HEK293 (cell line): ENCODE results near the gene SNRNP27.

Source experiments
- CTCF ChIA-PET: fragments of 350-600 bp; formaldehyde crosslinking; extraction: SDS; loops from one replicate; lab custom pipeline; 2021; ENCODE audit warnings: antibody characterized with exemption; lab: Yijun Ruan, JAX
- POLR2A ChIA-PET: fragments of 300-600 bp; formaldehyde crosslinking; extraction: SDS; loops from one replicate; lab custom pipeline; 2020; ENCODE audit warnings: antibody characterized with exemption, inconsistent platforms; lab: Yijun Ruan, JAX
- H3K27ac ChIP-seq: fragments of 200-500 bp; sonication (Bioruptor generic); 2 replicates; pipeline ENCODE4 v1.5.1; 2014; ENCODE audit warnings: low read depth, low read length, control low read depth, inconsistent platforms; ENCODE audit errors: extremely low read depth
- H3K36me3 ChIP-seq, 2 experiments: fragments of 200-500 bp in 1 of 2; sonication (Bioruptor generic) in 1 of 2; 1 replicate in 1 of 2; 2 replicates in 1 of 2; pipeline ENCODE4 v1.5.1; 2014 to 2017; ENCODE audit warnings: inconsistent platforms in 2 of 2, low read length in 2 of 2; ENCODE audit not compliant: control insufficient read depth in 2 of 2, insufficient read depth in 1 of 2
- H3K4me1 ChIP-seq: fragments of 200-500 bp; sonication (Bioruptor generic); 2 replicates; pipeline ENCODE4 v1.5.1; 2014; ENCODE audit warnings: mild to moderate bottlenecking, low read length, inconsistent platforms; ENCODE audit not compliant: control insufficient read depth, insufficient read depth
- H3K4me3 ChIP-seq: 2 replicates; pipeline ENCODE4 v1.5.1; 2011; ENCODE audit warnings: low read depth, mild to moderate bottlenecking, control low read depth, low read length, moderate library complexity
- H3K9me3 ChIP-seq: fragments of 200-500 bp; sonication (Bioruptor generic); 2 replicates; pipeline ENCODE4 v1.5.1; 2014; ENCODE audit warnings: low read depth, low read length, inconsistent platforms; ENCODE audit not compliant: control insufficient read depth, insufficient read depth
- GLI2 ChIP-seq: fragments of 450-650 bp; formaldehyde crosslinking; IDR thresholded peaks from 2 replicates; pipeline ENCODE4; 2017; ENCODE audit warnings: missing biosample characterization, missing genetic modification characterization, low read depth, borderline replicate concordance
- SETDB1 ChIP-seq: IDR thresholded peaks from one replicate; pipeline ENCODE4 v1.6.1; 2017; ENCODE audit warnings: mild to moderate bottlenecking, low read length, moderate library complexity, mixed read lengths; ENCODE audit not compliant: insufficient read length
- ZBTB17 ChIP-seq: fragments of 450-650 bp; formaldehyde crosslinking; IDR thresholded peaks from 2 replicates; pipeline ENCODE4 v1.5.1; 2016; ENCODE audit warnings: missing biosample characterization, missing genetic modification characterization
- ZNF133 ChIP-seq: fragments of 450-650 bp; formaldehyde crosslinking; IDR thresholded peaks from 2 replicates; pipeline ENCODE4 v1.5.1; 2016; ENCODE audit warnings: missing biosample characterization, missing genetic modification characterization
- ZNF274 ChIP-seq, 2 experiments: fragments of 200-500 bp in 1 of 2; fragments of 450-650 bp in 1 of 2; sonication (Bioruptor generic) in 1 of 2; formaldehyde crosslinking in 1 of 2; IDR thresholded peaks; 2 replicates each; pipeline versions ENCODE4 v1.5.1 to v1.6.1; 2014 to 2016; ENCODE audit warnings: borderline replicate concordance in 1 of 2, inconsistent platforms in 1 of 2, low read length in 1 of 2, missing biosample characterization in 1 of 2, missing genetic modification characterization in 1 of 2
- ZNF366 ChIP-seq: fragments of 450-650 bp; formaldehyde crosslinking; conservative IDR thresholded peaks from 2 replicates; pipeline ENCODE4 v1.5.1; 2016; ENCODE audit warnings: missing biosample characterization, missing genetic modification characterization
- ZNF404 ChIP-seq: fragments of 450-650 bp; formaldehyde crosslinking; IDR thresholded peaks from 2 replicates; pipeline ENCODE4 v1.5.1; 2017; ENCODE audit warnings: missing biosample characterization, missing genetic modification characterization
- ZNF555 ChIP-seq: fragments of 450-650 bp; formaldehyde crosslinking; conservative IDR thresholded peaks from 2 replicates; pipeline ENCODE4 v1.5.1; 2017; ENCODE audit warnings: missing biosample characterization, mild to moderate bottlenecking, missing genetic modification characterization, inconsistent platforms
- ZNF621 ChIP-seq: fragments of 450-650 bp; formaldehyde crosslinking; IDR thresholded peaks from 2 replicates; pipeline ENCODE4 v1.5.1; 2017; ENCODE audit warnings: missing biosample characterization, missing genetic modification characterization
- ZNF768 ChIP-seq: fragments of 450-650 bp; formaldehyde crosslinking; IDR thresholded peaks from 2 replicates; pipeline ENCODE4 v1.5.1; 2018; ENCODE audit warnings: missing biosample characterization, mild to moderate bottlenecking, missing genetic modification characterization
- TF ChIP-seq, protein P1 (sequence below): fragments of 450-650 bp; formaldehyde crosslinking; IDR thresholded peaks from 2 replicates; pipeline ENCODE4 v1.5.1; 2017; ENCODE audit warnings: missing biosample characterization, missing genetic modification characterization
- TF ChIP-seq, protein P2 (sequence below): fragments of 450-650 bp; IDR thresholded peaks from 2 replicates; pipeline ENCODE4 v1.5.1; 2018; ENCODE audit warnings: missing biosample characterization, mild to moderate bottlenecking, missing genetic modification characterization
- TF ChIP-seq, protein P3 (sequence below): fragments of 450-650 bp; formaldehyde crosslinking; IDR thresholded peaks from 2 replicates; pipeline ENCODE4 v1.5.1; 2016; ENCODE audit warnings: missing biosample characterization, missing genetic modification characterization
- TF ChIP-seq, protein P4 (sequence below): fragments of 450-650 bp; formaldehyde crosslinking; IDR thresholded peaks from 2 replicates; pipeline ENCODE4 v1.5.1; 2016; ENCODE audit warnings: missing biosample characterization, missing genetic modification characterization
- TF ChIP-seq, protein P5 (sequence below): fragments of 450-650 bp; formaldehyde crosslinking; IDR thresholded peaks from 2 replicates; pipeline ENCODE4 v1.5.1; 2017; ENCODE audit warnings: missing biosample characterization, mild to moderate bottlenecking, missing genetic modification characterization, moderate library complexity

Gene SNRNP27

DNA sequence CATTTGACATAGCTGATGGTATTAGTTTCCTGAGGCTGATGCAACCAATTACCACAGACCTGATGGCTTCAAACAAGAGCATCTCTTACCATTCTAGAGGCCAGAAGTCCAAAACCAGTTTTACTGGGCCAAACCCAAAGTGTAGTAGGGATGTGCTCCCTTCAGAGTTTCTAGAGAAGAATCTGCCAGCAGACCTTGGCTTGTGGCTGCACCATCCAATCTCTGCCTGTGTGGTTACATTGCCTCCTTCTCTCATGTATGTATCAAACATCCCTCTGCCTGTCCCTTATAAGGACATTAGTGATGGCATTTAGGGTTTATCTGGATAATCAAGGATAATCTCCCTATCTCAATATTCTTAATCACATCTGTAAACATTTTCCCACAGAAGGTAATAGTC lies 4.5 kb upstream of the SNRNP27 start:
- TF ChIP-seq, protein P1, sequence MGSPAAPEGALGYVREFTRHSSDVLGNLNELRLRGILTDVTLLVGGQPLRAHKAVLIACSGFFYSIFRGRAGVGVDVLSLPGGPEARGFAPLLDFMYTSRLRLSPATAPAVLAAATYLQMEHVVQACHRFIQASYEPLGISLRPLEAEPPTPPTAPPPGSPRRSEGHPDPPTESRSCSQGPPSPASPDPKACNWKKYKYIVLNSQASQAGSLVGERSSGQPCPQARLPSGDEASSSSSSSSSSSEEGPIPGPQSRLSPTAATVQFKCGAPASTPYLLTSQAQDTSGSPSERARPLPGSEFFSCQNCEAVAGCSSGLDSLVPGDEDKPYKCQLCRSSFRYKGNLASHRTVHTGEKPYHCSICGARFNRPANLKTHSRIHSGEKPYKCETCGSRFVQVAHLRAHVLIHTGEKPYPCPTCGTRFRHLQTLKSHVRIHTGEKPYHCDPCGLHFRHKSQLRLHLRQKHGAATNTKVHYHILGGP = no peak
- TF ChIP-seq ZNF555 (tag by site-specific recombination) (no peak), ZNF404 (tag by site-specific recombination) (no peak), GLI2 (tag by site-specific recombination) (no peak), ZNF366 (tag by site-specific recombination) (no peak), ZNF133 (no peak), ZNF621 (tag by site-specific recombination) (no peak), ZNF768 (tag by site-specific recombination) (no peak)
- TF ChIP-seq, protein P2, sequence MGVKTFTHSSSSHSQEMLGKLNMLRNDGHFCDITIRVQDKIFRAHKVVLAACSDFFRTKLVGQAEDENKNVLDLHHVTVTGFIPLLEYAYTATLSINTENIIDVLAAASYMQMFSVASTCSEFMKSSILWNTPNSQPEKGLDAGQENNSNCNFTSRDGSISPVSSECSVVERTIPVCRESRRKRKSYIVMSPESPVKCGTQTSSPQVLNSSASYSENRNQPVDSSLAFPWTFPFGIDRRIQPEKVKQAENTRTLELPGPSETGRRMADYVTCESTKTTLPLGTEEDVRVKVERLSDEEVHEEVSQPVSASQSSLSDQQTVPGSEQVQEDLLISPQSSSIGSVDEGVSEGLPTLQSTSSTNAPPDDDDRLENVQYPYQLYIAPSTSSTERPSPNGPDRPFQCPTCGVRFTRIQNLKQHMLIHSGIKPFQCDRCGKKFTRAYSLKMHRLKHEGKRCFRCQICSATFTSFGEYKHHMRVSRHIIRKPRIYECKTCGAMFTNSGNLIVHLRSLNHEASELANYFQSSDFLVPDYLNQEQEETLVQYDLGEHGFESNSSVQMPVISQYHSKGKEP (tag by site-specific recombination) = no peak
- TF ChIP-seq, protein P3, sequence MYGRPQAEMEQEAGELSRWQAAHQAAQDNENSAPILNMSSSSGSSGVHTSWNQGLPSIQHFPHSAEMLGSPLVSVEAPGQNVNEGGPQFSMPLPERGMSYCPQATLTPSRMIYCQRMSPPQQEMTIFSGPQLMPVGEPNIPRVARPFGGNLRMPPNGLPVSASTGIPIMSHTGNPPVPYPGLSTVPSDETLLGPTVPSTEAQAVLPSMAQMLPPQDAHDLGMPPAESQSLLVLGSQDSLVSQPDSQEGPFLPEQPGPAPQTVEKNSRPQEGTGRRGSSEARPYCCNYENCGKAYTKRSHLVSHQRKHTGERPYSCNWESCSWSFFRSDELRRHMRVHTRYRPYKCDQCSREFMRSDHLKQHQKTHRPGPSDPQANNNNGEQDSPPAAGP = no peak
- no peak overlapping the region for H3K4me3 ChIP-seq

GRCh38 chr2:69890881-69891280 lies 2.9 kb upstream of the SNRNP27 start:
- Histone ChIP-seq H3K4me1 (peaks cover 3% of the 10 kb centered on the region; the same call in 1 of the 2 replicates), H3K9me3 (no peaks in the 10 kb centered on the region), H3K36me3 (peaks cover 4 to 10% of the 10 kb centered on the region in 2 experiments; a peak in 2 of 3 replicates), H3K4me3 (no peak overlapping the region), H3K27ac (no peak overlapping the region)
- POLR2A ChIA-PET = no interaction called here
- TF ChIP-seq, protein P4, sequence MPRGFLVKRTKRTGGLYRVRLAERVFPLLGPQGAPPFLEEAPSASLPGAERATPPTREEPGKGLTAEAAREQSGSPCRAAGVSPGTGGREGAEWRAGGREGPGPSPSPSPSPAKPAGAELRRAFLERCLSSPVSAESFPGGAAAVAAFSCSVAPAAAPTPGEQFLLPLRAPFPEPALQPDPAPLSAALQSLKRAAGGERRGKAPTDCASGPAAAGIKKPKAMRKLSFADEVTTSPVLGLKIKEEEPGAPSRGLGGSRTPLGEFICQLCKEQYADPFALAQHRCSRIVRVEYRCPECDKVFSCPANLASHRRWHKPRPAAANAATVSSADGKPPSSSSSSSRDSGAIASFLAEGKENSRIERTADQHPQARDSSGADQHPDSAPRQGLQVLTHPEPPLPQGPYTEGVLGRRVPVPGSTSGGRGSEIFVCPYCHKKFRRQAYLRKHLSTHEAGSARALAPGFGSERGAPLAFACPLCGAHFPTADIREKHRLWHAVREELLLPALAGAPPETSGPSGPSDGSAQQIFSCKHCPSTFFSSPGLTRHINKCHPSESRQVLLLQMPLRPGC (tag by site-specific recombination) = no peak
- no peak for TF ChIP-seq ZNF274 (IDR thresholded peaks at IDR 0.05; ENCODE audit: low read length)
- no peak for TF ChIP-seq ZNF274 (tag by site-specific recombination; IDR thresholded peaks at IDR 0.05; ENCODE audit: borderline replicate concordance)
- TF ChIP-seq SETDB1 = no peak
- TF ChIP-seq, protein P5, sequence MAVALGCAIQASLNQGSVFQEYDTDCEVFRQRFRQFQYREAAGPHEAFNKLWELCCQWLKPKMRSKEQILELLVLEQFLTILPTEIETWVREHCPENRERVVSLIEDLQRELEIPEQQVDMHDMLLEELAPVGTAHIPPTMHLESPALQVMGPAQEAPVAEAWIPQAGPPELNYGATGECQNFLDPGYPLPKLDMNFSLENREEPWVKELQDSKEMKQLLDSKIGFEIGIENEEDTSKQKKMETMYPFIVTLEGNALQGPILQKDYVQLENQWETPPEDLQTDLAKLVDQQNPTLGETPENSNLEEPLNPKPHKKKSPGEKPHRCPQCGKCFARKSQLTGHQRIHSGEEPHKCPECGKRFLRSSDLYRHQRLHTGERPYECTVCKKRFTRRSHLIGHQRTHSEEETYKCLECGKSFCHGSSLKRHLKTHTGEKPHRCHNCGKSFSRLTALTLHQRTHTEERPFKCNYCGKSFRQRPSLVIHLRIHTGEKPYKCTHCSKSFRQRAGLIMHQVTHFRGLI (tag by site-specific recombination) = no peak
- peak; percentile 38; the same call in 1 of the 2 replicates for TF ChIP-seq ZBTB17 (tag by site-specific recombination)
- CTCF ChIA-PET = interaction anchor here (1.4 kb wide), 1 partner anchor 21 kb away, joined by 3 read pairs; no protein-coding TSS in a partner anchor

More for the DNA sequence above, 4.5 kb upstream of the SNRNP27 start:
- H3K36me3 ChIP-seq = no peaks in the 10 kb centered on the region
- CTCF ChIA-PET = interaction anchor here (0.7 kb wide), 1 partner anchor 205 kb away, joined by 3 read pairs; no protein-coding TSS in a partner anchor
- H3K27ac ChIP-seq = no peak overlapping the region
- POLR2A ChIA-PET = interaction anchor here (0.5 kb wide), 1 partner anchor 208 kb away, joined by 6 read pairs; no protein-coding TSS in a partner anchor
- H3K4me1 ChIP-seq = no peaks in the 10 kb centered on the region
- no peaks in the 10 kb centered on the region for H3K9me3 ChIP-seq
